Motor neuron (in vitro differentiated cells): ENCODE measurements around the gene CLCN5. TPM values are rescaled to one million over a fixed set of nuclear protein-coding genes. Genes with fewer than 3 reads are reported as not detected.
A peak's percentile ranks its signal among the peaks of the same experiment; 100 is the strongest.

Experiments used
- ATAC-seq, 8 experiments: fragments of 200-7000 bp; cut with Tn5 transposase; replicated peaks in 6 of 8; 2 replicates each; pipeline ENCODE4 v1.8.0; 2021; ENCODE audit warnings: mild to moderate bottlenecking in 8 of 8, moderate library complexity in 8 of 8
- H3K27ac ChIP-seq, 2 donors: fragments of 250-450 bp; sonication (Bioruptor Pico); 2 replicates each; pipeline ENCODE4 v1.9.0; 2021; ENCODE audit warnings: antibody characterized with exemption in 2 of 2, mild to moderate bottlenecking in 2 of 2, moderate library complexity in 1 of 2
- H3K4me1 ChIP-seq, 2 donors: fragments of 250-450 bp; sonication (Bioruptor Pico); replicated peaks in 1 of 2; 2 replicates each; pipeline ENCODE4 v1.6.1; 2021; ENCODE audit warnings: antibody characterized with exemption in 2 of 2, mild to moderate bottlenecking in 2 of 2, moderate library complexity in 1 of 2
- H3K4me3 ChIP-seq, 5 donors: fragments of 250-450 bp; sonication (Bioruptor Pico); 2 replicates each; pipeline ENCODE4 v1.9.0; 2021; ENCODE audit warnings: antibody characterized with exemption in 5 of 5, mild to moderate bottlenecking in 5 of 5, moderate library complexity in 4 of 5
- WGBS, 10 experiments: fragments of 450-650 bp; shearing (Covaris generic); methylation state at CpG; one replicate each; pipeline ENCODE4 v1.0.0; 2022; 5-methylcytosine and 5-hydroxymethylcytosine counted together
- in situ Hi-C, 9 experiments: fragments of 400-800 bp; cut with MboI; loops; one replicate each; pipeline ENCODE4 v1.15.0; 2021; ENCODE audit warnings: low sequenced_read_pairs in 9 of 9, low pct_unique_long_range_greater_than_20kb in 2 of 9; ENCODE audit not compliant: unreplicated experiment in 9 of 9
- total RNA-seq, 8 experiments: library from RNA; unstranded; fragments of 300-600 nt; gene quantifications; 2 replicates each; pipeline versions ENCODE4 v1.2.3 to v1.2.4, GENCODE V29; 2022

CLCN5 gene
- total RNA-seq, 8 experiments from 2014 or later = 7.0 to 35.0 (median 13.9) TPM

GRCh38 chrX:50081282-50081889, 159.0 kb downstream of the CLCN5 start:
- ATAC-seq = peak in 6 of 8 experiments; percentile 31 to 78 (median 62)
- Histone ChIP-seq H3K27ac (no peak overlapping the region), H3K4me1 (no peaks in the 10 kb centered on the region), H3K4me3 (no peak overlapping the region)
- in situ Hi-C loops = loop anchor here in 2 of 9 experiments (10.0 to 25.0 kb wide), 2 partner anchors 167 to 169 kb away; partner anchors contain the start of gene CLCN5 (in 1 of the 2)
- 0 to 60% (median 26%) methylated on average over 1 to 3 of the region's 3 CpGs; no CpG with 5 or more reads in 6 of the 10 experiments for WGBS, 10 experiments

DNA sequence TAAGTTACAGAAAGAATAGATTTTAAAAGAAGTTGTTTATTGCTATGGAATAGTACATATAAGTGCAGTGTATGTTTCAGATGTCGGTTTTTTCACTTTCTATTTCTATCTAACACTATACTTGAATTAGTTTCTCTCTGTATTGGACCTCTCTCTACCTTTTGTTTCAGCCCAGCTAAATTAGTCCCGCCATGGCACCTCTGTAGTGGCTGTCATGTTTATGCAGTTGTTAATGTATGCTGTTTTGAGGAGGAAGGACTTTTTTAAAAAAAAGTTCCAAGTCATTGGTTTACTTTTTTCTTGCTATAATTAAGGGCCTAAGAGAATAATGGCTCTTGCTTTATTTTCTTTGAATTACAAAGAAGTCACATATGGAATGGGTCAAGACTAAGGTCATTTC, 160.3 kb downstream of the CLCN5 start:
- in situ Hi-C loops = loop anchor here in 2 of 9 experiments (10.0 to 25.0 kb wide), 2 partner anchors 168 to 170 kb away; partner anchors contain the start of gene CLCN5 (in 1 of the 2)
- ATAC-seq = no peak
- Histone ChIP-seq H3K4me3 (no peak overlapping the region), H3K4me1 (no peaks in the 10 kb centered on the region), H3K27ac (no peak overlapping the region)
- 33 to 100% (median 89%) methylated on average over 1 to 2 of the region's 2 CpGs; no CpG with 5 or more reads in 5 of the 10 experiments for WGBS, 10 experiments

GRCh38 chrX:50088645-50089044, 166.2 kb downstream of the CLCN5 start:
- H3K4me3 ChIP-seq = no peak overlapping the region
- no peak overlapping the region for H3K27ac ChIP-seq
- no peaks in the 10 kb centered on the region for H3K4me1 ChIP-seq
- ATAC-seq = no peak
- in situ Hi-C loops = loop anchor here in 2 of 9 experiments (10.0 to 25.0 kb wide), 2 partner anchors 174 to 176 kb away; partner anchors contain the start of gene CLCN5 (in 1 of the 2)
- 10 to 100% (median 67%) methylated on average over 1 to 3 of the region's 3 CpGs; no CpG with 5 or more reads in 6 of the 10 experiments for WGBS, 10 experiments

- H3K4me3 ChIP-seq = no peak overlapping the region
- no peak overlapping the region for H3K27ac ChIP-seq
- 54 to 90% (median 83%) methylated on average over 2 to 4 of the region's 4 CpGs; no CpG with 5 or more reads in 7 of the 10 experiments for WGBS, 10 experiments
- no peak for ATAC-seq
- H3K4me1 ChIP-seq = no peaks in the 10 kb centered on the region
- in situ Hi-C loops = loop anchor here in 1 of 9 experiments (25.0 kb wide), 1 partner anchor 181 kb away; the partner anchor contains the start of gene CLCN5
Observed at GRCh38 chrX:50093625-50094024, 171.2 kb downstream of the CLCN5 start.

DNA sequence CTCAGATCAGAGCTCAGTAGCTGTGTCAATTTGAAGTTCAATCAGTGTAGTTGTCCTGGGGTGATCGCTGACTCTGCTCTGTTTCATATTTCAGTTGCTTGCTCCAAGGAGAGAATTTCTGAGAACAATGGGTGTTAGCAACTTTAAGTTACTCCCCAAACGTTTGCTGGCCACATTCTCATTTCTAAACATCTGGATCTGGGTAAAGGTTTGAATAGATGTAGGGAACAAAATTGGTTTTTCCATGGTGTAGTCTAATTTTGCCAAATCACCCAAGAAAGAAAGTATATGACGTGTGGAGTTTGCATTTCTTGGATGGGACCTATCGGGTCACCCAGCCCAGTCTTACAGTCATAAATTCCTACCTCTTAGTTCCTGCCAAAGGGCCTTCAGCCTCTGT, 174.7 kb downstream of the CLCN5 start:
- in situ Hi-C loops = loop anchor here in 1 of 9 experiments (25.0 kb wide), 1 partner anchor 185 kb away; the partner anchor contains the start of gene CLCN5
- 0 to 100% (median 60%) methylated on average over 1 to 4 of the region's 4 CpGs; no CpG with 5 or more reads in 5 of the 10 experiments for WGBS, 10 experiments
- Histone ChIP-seq H3K4me3 (no peak overlapping the region), H3K27ac (no peak overlapping the region), H3K4me1 (no peaks in the 10 kb centered on the region)
- ATAC-seq = no peak

- no peak overlapping the region for H3K27ac ChIP-seq
- no peak overlapping the region for H3K4me3 ChIP-seq
- 44 to 100% (median 100%) methylated on average over 1 to 2 of the region's 3 CpGs; no CpG with 5 or more reads in 6 of the 10 experiments for WGBS, 10 experiments
- in situ Hi-C loops = loop anchor here in 1 of 9 experiments (25.0 kb wide), 1 partner anchor 186 kb away; the partner anchor contains the start of gene CLCN5
- H3K4me1 ChIP-seq = no peaks in the 10 kb centered on the region
- no peak for ATAC-seq
Observed at GRCh38 chrX:50098241-50098640, 175.8 kb downstream of the CLCN5 start.

DNA sequence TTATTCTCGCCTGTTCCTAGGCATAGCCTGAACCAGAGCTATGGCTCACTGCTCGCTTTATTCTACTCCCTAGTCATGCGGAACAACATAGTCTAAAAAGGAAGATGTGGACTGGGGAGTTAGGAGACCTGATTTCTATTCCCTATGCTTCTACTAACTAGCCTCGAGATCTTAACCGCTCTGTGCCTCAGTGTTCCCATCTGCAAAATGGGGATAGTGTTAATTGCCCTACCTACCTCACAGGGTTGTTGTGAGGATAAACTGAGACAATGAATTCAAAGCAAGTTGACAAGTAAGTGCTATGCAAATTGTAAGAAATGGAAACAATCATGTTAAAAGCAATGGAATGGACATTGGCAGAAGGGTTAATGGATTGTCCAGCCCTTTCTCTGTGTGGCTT, 176.4 kb downstream of the CLCN5 start:
- 56% methylated on average over 5 of the region's 5 CpGs; no CpG with 5 or more reads in 9 of the 10 experiments for WGBS, 10 experiments
- H3K27ac ChIP-seq = no peak overlapping the region
- ATAC-seq = no peak
- in situ Hi-C loops = loop anchor here in 1 of 9 experiments (25.0 kb wide), 1 partner anchor 186 kb away; the partner anchor contains the start of gene CLCN5
- H3K4me3 ChIP-seq = no peak overlapping the region
- H3K4me1 ChIP-seq = no peaks in the 10 kb centered on the region

- WGBS, 10 experiments = 0 to 71% (median 42%) methylated on average over 1 to 3 of the region's 4 CpGs; no CpG with 5 or more reads in 6 of the 10 experiments
- H3K4me3 ChIP-seq = no peak overlapping the region
- in situ Hi-C loops = loop anchor here in 1 of 9 experiments (25.0 kb wide), 1 partner anchor 187 kb away; the partner anchor contains the start of gene CLCN5
- H3K27ac ChIP-seq = no peak overlapping the region
- H3K4me1 ChIP-seq = no peaks in the 10 kb centered on the region
- no peak for ATAC-seq
Observed at GRCh38 chrX:50099331-50099730, 176.9 kb downstream of the CLCN5 start.

GRCh38 chrX:50100188-50100587, 177.8 kb downstream of the CLCN5 start:
- H3K27ac ChIP-seq = no peak overlapping the region
- ATAC-seq = peak; percentile 42 to 83 (median 61)
- in situ Hi-C loops = loop anchor here in 1 of 9 experiments (25.0 kb wide), 1 partner anchor 487 kb away; no protein-coding TSS in a partner anchor
- H3K4me3 ChIP-seq = no peak overlapping the region
- H3K4me1 ChIP-seq = no peaks in the 10 kb centered on the region
- 0 to 100% (median 43%) methylated on average over 1 to 3 of the region's 3 CpGs; no CpG with 5 or more reads in 6 of the 10 experiments for WGBS, 10 experiments

- Histone ChIP-seq H3K4me3 (no peak overlapping the region), H3K27ac (no peak overlapping the region), H3K4me1 (no peaks in the 10 kb centered on the region)
- in situ Hi-C loops = loop anchor here in 1 of 9 experiments (25.0 kb wide), 1 partner anchor 484 kb away; no protein-coding TSS in a partner anchor
- no peak for ATAC-seq
- WGBS, 10 experiments = 29 to 100% (median 40%) methylated on average over 1 of the region's 1 CpG; no CpG with 5 or more reads in 7 of the 10 experiments
Observed at GRCh38 chrX:50103176-50103575, 180.8 kb downstream of the CLCN5 start.

DNA sequence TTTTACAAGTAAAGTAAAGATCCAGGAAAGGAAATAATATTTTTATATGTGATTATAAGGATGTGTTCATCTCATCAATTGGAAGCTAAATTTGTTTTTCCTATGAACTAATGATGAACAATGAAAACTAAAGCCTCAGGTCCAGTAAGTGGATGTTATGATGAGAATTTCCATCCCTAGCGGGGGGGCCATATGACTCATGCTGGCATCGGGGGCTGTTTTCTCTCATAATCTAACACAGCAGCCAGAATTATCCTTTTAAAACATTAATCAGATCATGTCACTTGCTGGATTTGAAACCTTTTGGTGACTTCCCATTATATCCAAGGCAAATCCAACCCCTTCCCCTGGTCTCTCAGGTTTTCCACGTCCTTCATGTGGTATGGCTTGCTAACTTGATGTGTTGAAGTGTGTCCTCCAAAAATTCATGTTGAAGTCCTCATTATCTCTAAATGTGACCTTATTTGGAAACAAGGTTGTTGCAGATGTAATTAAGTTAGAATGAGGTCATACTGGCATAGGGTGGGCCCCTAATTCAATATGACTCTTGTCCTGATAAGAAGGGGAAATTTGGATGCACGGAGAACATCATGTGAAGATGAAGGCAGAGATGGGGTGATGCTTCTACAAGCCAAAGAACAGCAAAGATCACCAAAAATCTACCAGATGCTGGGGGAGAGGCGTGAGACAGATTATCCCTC, 181.6 kb downstream of the CLCN5 start:
- in situ Hi-C loops = loop anchor here in 1 of 9 experiments (25.0 kb wide), 1 partner anchor 483 kb away; no protein-coding TSS in a partner anchor
- no peak overlapping the region for H3K4me3 ChIP-seq
- no peaks in the 10 kb centered on the region for H3K4me1 ChIP-seq
- no peak for ATAC-seq
- no peak overlapping the region for H3K27ac ChIP-seq
- WGBS, 10 experiments = 59 to 100% (median 80%) methylated on average over 1 to 5 of the region's 5 CpGs; no CpG with 5 or more reads in 6 of the 10 experiments

DNA sequence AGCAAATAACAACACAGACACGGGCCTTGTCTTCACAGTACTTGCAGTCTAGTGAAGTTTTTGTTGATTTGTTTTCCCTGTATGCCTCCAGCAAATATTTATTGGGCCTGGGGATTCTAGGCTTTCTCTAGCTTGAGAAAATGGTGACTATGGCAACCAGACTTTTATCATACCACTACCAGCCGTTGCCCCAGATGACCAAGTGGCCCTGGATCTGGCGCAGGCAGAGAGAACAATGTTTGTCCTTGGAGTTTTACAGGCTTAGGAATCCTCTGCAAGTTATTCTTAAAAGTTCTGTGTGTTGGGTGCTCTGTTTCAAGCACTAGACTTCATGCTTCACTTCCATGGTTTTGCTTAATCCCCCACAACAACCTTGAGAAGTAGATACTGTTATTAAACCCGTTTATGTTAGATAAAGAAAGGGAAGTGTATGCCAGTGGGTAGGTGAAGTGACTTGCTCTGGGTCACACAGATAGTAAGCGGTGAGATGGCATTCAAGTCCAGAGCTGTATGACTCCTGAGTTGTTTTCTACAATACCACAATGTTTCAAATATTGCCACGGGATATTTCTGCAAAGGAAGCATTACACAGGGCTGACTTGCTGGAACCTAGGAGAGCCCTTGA, 183.8 kb downstream of the CLCN5 start:
- 0 to 100% (median 43%) methylated on average over 1 to 5 of the region's 6 CpGs; no CpG with 5 or more reads in 5 of the 10 experiments for WGBS, 10 experiments
- ATAC-seq = peak in 1 of 8 experiments; percentile 27
- in situ Hi-C loops = loop anchor here in 1 of 9 experiments (25.0 kb wide), 1 partner anchor 481 kb away; no protein-coding TSS in a partner anchor

More for the DNA sequence above, 183.8 kb downstream of the CLCN5 start:
- Histone ChIP-seq H3K27ac (no peak overlapping the region), H3K4me3 (no peak overlapping the region), H3K4me1 (no peaks in the 10 kb centered on the region)
